HEK293 (cell line): ENCODE measurements around the gene KRT4.

Experiments used
- CTCF ChIA-PET: fragments of 350-600 bp; formaldehyde crosslinking; extraction: SDS; loops from one replicate; lab custom pipeline; 2021; ENCODE audit warnings: antibody characterized with exemption; lab: Yijun Ruan, JAX
- POLR2A ChIA-PET: fragments of 300-600 bp; formaldehyde crosslinking; extraction: SDS; loops from one replicate; lab custom pipeline; 2020; ENCODE audit warnings: antibody characterized with exemption, inconsistent platforms; lab: Yijun Ruan, JAX
- H3K27ac ChIP-seq: fragments of 200-500 bp; sonication (Bioruptor generic); 2 replicates; pipeline ENCODE4 v1.5.1; 2014; ENCODE audit warnings: low read depth, low read length, control low read depth, inconsistent platforms; ENCODE audit errors: extremely low read depth
- H3K36me3 ChIP-seq, 2 experiments: fragments of 200-500 bp in 1 of 2; sonication (Bioruptor generic) in 1 of 2; 1 replicate in 1 of 2; 2 replicates in 1 of 2; pipeline ENCODE4 v1.5.1; 2014 to 2017; ENCODE audit warnings: inconsistent platforms in 2 of 2, low read length in 2 of 2; ENCODE audit not compliant: control insufficient read depth in 2 of 2, insufficient read depth in 1 of 2
- H3K4me1 ChIP-seq: fragments of 200-500 bp; sonication (Bioruptor generic); 2 replicates; pipeline ENCODE4 v1.5.1; 2014; ENCODE audit warnings: mild to moderate bottlenecking, low read length, inconsistent platforms; ENCODE audit not compliant: control insufficient read depth, insufficient read depth
- H3K4me3 ChIP-seq: 2 replicates; pipeline ENCODE4 v1.5.1; 2011; ENCODE audit warnings: low read depth, mild to moderate bottlenecking, control low read depth, low read length, moderate library complexity
- H3K9me3 ChIP-seq: fragments of 200-500 bp; sonication (Bioruptor generic); 2 replicates; pipeline ENCODE4 v1.5.1; 2014; ENCODE audit warnings: low read depth, low read length, inconsistent platforms; ENCODE audit not compliant: control insufficient read depth, insufficient read depth
- FEZF1 ChIP-seq: fragments of 450-650 bp; formaldehyde crosslinking; IDR thresholded peaks from 2 replicates; pipeline ENCODE4 v1.5.1; 2016; ENCODE audit warnings: missing biosample characterization, missing genetic modification characterization
- GLI4 ChIP-seq: fragments of 450-650 bp; formaldehyde crosslinking; IDR thresholded peaks from 2 replicates; pipeline ENCODE4 v1.5.1; 2016; ENCODE audit warnings: missing biosample characterization, missing genetic modification characterization
- SETDB1 ChIP-seq: IDR thresholded peaks from one replicate; pipeline ENCODE4 v1.6.1; 2017; ENCODE audit warnings: mild to moderate bottlenecking, low read length, moderate library complexity, mixed read lengths; ENCODE audit not compliant: insufficient read length
- SP7 ChIP-seq: fragments of 450-650 bp; formaldehyde crosslinking; IDR thresholded peaks from 2 replicates; pipeline ENCODE4 v1.5.1; 2016; ENCODE audit warnings: missing biosample characterization, missing genetic modification characterization
- YY1 ChIP-seq: fragments of 450-650 bp; formaldehyde crosslinking; IDR thresholded peaks from 2 replicates; pipeline ENCODE4 v1.5.1; 2018; ENCODE audit warnings: missing biosample characterization, missing genetic modification characterization
- ZBTB7A ChIP-seq: fragments of 450-650 bp; formaldehyde crosslinking; IDR thresholded peaks from 2 replicates; pipeline ENCODE4 v1.5.1; 2016; ENCODE audit warnings: low read depth, missing biosample characterization, missing genetic modification characterization
- ZIC2 ChIP-seq: fragments of 450-650 bp; formaldehyde crosslinking; IDR thresholded peaks from 2 replicates; pipeline ENCODE4 v1.5.1; 2016; ENCODE audit warnings: missing biosample characterization, missing genetic modification characterization
- ZNF121 ChIP-seq: fragments of 450-650 bp; formaldehyde crosslinking; IDR thresholded peaks from 2 replicates; pipeline ENCODE4 v1.5.1; 2016; ENCODE audit warnings: missing biosample characterization, missing genetic modification characterization
- ZNF132 ChIP-seq: fragments of 450-650 bp; formaldehyde crosslinking; IDR thresholded peaks from 2 replicates; pipeline ENCODE4 v1.5.1; 2017; ENCODE audit warnings: missing biosample characterization, missing genetic modification characterization, borderline replicate concordance
- ZNF223 ChIP-seq: fragments of 450-650 bp; formaldehyde crosslinking; IDR thresholded peaks from 2 replicates; pipeline ENCODE4 v1.5.1; 2016; ENCODE audit warnings: missing biosample characterization, missing genetic modification characterization
- ZNF391 ChIP-seq: fragments of 450-650 bp; formaldehyde crosslinking; IDR thresholded peaks from 2 replicates; pipeline ENCODE4 v1.5.1; 2016; ENCODE audit warnings: low read depth, missing biosample characterization, missing genetic modification characterization, borderline replicate concordance
- ZNF423 ChIP-seq: fragments of 450-650 bp; formaldehyde crosslinking; IDR thresholded peaks from 2 replicates; pipeline ENCODE4 v1.5.1; 2016; ENCODE audit warnings: missing biosample characterization, missing genetic modification characterization
- ZNF473 ChIP-seq: fragments of 450-650 bp; formaldehyde crosslinking; IDR thresholded peaks from 2 replicates; pipeline ENCODE4 v1.5.1; 2017; ENCODE audit warnings: missing biosample characterization, missing genetic modification characterization
- ZNF560 ChIP-seq: fragments of 450-650 bp; formaldehyde crosslinking; IDR thresholded peaks from 2 replicates; pipeline ENCODE4 v1.5.1; 2017; ENCODE audit warnings: missing biosample characterization, missing genetic modification characterization, borderline replicate concordance
- ZNF621 ChIP-seq: fragments of 450-650 bp; formaldehyde crosslinking; IDR thresholded peaks from 2 replicates; pipeline ENCODE4 v1.5.1; 2017; ENCODE audit warnings: missing biosample characterization, missing genetic modification characterization
- ZNF626 ChIP-seq: fragments of 450-650 bp; sonication (Bioruptor Pico); formaldehyde crosslinking; IDR thresholded peaks from 2 replicates; pipeline ENCODE4 v1.5.1; 2018; ENCODE audit warnings: missing biosample characterization, missing genetic modification characterization, inconsistent platforms
- ZNF654 ChIP-seq: fragments of 450-650 bp; formaldehyde crosslinking; IDR thresholded peaks from 2 replicates; pipeline ENCODE4 v1.5.1; 2016; ENCODE audit warnings: low read depth, missing biosample characterization, missing genetic modification characterization
- ZNF670 ChIP-seq: fragments of 450-650 bp; formaldehyde crosslinking; IDR thresholded peaks from 2 replicates; pipeline ENCODE4 v1.5.1; 2016; ENCODE audit warnings: missing biosample characterization, missing genetic modification characterization, low read depth
- ZNF768 ChIP-seq: fragments of 450-650 bp; formaldehyde crosslinking; IDR thresholded peaks from 2 replicates; pipeline ENCODE4 v1.5.1; 2018; ENCODE audit warnings: missing biosample characterization, mild to moderate bottlenecking, missing genetic modification characterization
- ZSCAN4 ChIP-seq: fragments of 450-650 bp; formaldehyde crosslinking; IDR thresholded peaks from 2 replicates; pipeline ENCODE4 v1.5.1; 2017; ENCODE audit warnings: missing biosample characterization, missing genetic modification characterization
- TF ChIP-seq, protein P1 (sequence below): fragments of 450-650 bp; formaldehyde crosslinking; IDR thresholded peaks from 2 replicates; pipeline ENCODE4 v1.5.1; 2017; ENCODE audit warnings: missing biosample characterization, missing genetic modification characterization
- TF ChIP-seq, protein P2 (sequence below): fragments of 450-650 bp; IDR thresholded peaks from 2 replicates; pipeline ENCODE4 v1.5.1; 2018; ENCODE audit warnings: missing biosample characterization, missing genetic modification characterization

Gene KRT4

GRCh38 chr12:52768479-52769200 lies 45.3 kb downstream of the KRT4 start:
- H3K9me3 ChIP-seq, result no peaks in the 10 kb centered on the region
- no peaks in the 10 kb centered on the region for H3K36me3 ChIP-seq
- no peaks in the 10 kb centered on the region for H3K4me1 ChIP-seq
- no peak overlapping the region for H3K4me3 ChIP-seq
- ChIA-PET POLR2A (no interaction called here), CTCF (interaction anchor here (0.6 to 1.2 kb wide), 3 partner anchors 9 to 595 kb away, joined by 3 to 4 read pairs (median 3); no protein-coding TSS in a partner anchor)
- no peak for TF ChIP-seq ZNF132
- TF ChIP-seq ZNF473 (tag by site-specific recombination), result no peak
- TF ChIP-seq ZNF621, result no peak
- no peak for TF ChIP-seq SETDB1
- no peak for TF ChIP-seq FEZF1 (tag by site-specific recombination)
- TF ChIP-seq, protein P1, sequence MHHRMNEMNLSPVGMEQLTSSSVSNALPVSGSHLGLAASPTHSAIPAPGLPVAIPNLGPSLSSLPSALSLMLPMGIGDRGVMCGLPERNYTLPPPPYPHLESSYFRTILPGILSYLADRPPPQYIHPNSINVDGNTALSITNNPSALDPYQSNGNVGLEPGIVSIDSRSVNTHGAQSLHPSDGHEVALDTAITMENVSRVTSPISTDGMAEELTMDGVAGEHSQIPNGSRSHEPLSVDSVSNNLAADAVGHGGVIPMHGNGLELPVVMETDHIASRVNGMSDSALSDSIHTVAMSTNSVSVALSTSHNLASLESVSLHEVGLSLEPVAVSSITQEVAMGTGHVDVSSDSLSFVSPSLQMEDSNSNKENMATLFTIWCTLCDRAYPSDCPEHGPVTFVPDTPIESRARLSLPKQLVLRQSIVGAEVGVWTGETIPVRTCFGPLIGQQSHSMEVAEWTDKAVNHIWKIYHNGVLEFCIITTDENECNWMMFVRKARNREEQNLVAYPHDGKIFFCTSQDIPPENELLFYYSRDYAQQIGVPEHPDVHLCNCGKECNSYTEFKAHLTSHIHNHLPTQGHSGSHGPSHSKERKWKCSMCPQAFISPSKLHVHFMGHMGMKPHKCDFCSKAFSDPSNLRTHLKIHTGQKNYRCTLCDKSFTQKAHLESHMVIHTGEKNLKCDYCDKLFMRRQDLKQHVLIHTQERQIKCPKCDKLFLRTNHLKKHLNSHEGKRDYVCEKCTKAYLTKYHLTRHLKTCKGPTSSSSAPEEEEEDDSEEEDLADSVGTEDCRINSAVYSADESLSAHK, result no peak
- no peak for TF ChIP-seq ZNF560 (tag by site-specific recombination)
- TF ChIP-seq ZNF626 (tag by site-specific recombination), result no peak
- TF ChIP-seq GLI4 (tag by site-specific recombination), result no peak
- no peak for TF ChIP-seq ZBTB7A (tag by site-specific recombination)
- H3K27ac ChIP-seq, result no peak overlapping the region

DNA sequence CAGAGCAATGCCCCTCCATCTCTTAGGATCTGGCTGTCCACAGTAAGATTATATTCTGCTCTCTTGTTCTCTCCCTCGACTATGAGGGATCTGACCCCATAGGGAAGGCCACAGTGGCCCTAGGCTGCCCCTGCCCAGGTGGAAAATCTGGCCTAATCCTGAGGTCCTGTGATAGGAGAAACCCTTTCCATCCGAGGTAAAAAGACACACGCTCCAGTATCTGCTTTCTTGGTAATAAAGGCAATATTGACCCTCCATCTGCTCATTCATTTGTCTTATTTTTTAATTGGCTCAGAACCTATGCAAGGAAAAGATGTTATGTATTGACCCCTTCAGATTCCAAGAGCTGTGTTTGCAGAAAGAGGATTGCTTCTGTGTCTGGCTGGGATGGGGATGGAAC lies 46.5 kb downstream of the KRT4 start:
- H3K36me3 ChIP-seq, result no peaks in the 10 kb centered on the region
- H3K4me1 ChIP-seq, result no peaks in the 10 kb centered on the region
- TF ChIP-seq ZNF423 (tag by site-specific recombination) (no peak), ZNF654 (tag by site-specific recombination) (no peak), ZNF670 (tag by site-specific recombination) (no peak), SP7 (no peak), ZNF768 (no peak), ZNF391 (tag by site-specific recombination) (no peak), ZNF121 (no peak), YY1 (tag by site-specific recombination) (no peak), ZNF223 (tag by site-specific recombination) (no peak), ZIC2 (no peak), ZBTB7A (tag by site-specific recombination) (no peak), ZSCAN4 (no peak)
- TF ChIP-seq, protein P2, sequence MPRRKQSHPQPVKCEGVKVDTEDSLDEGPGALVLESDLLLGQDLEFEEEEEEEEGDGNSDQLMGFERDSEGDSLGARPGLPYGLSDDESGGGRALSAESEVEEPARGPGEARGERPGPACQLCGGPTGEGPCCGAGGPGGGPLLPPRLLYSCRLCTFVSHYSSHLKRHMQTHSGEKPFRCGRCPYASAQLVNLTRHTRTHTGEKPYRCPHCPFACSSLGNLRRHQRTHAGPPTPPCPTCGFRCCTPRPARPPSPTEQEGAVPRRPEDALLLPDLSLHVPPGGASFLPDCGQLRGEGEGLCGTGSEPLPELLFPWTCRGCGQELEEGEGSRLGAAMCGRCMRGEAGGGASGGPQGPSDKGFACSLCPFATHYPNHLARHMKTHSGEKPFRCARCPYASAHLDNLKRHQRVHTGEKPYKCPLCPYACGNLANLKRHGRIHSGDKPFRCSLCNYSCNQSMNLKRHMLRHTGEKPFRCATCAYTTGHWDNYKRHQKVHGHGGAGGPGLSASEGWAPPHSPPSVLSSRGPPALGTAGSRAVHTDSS (tag by site-specific recombination), result no peak
- POLR2A ChIA-PET, result no interaction called here
- CTCF ChIA-PET, result no interaction called here
- H3K4me3 ChIP-seq, result no peak overlapping the region
- no peaks in the 10 kb centered on the region for H3K9me3 ChIP-seq
- no peak overlapping the region for H3K27ac ChIP-seq
